ENCODE measurements around the gene SCGB1C1.

DNA sequence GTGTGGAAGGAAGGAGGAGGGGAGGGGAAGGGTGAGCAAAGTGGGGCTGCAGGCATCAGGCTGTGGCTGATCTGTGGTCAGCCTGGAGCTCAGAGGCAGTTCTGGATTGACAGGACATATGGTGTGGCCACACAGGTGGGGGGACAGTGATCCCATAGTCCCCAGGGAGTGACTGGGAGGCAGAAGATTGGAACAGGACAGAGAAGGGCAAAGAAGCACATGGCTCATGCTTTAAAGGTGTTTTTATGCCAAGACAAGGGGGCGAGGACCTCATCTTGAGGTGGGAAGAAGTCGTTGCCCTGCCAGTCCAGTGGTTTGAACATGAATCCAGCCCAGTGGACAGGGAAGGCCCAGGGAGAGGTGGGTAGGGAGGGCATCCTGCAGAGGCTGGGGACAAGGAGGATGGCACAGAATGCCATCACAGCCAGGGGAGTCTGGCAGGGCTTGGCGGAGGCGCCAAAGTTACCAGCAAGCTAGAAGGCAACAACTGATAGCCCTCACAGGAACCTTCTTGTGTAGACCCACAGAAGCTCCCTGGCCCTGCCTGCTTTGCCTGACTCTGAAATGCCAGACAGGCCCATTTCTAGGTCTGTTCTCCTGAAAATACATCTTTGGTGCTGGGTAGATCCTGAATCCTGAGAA is 11.2 kb downstream of the SCGB1C1 start:
- TF ChIP-seq GATA2 (IDR thresholded peaks at IDR 0.05; ENCODE audit: low read depth, low read length) = no peak
- TF ChIP-seq GATA3 (IDR thresholded peaks at IDR 0.05; ENCODE audit: low read depth, low read length) = no peak

Data from SH-SY5Y (cell line).